Ovary (tissue), 3 donors: Measurements from ENCODE around the gene DDI2.

Experiments used
- CTCF ChIP-seq, 3 donors: fragments of 450-650 bp in 2 of 3; fragments of 200-600 bp in 1 of 3; IDR thresholded peaks; one replicate each; pipeline versions ENCODE4 v1.5.1 to v1.8.0; 2016 to 2022; ENCODE audit warnings: antibody characterized with exemption in 3 of 3, mild to moderate bottlenecking in 1 of 3
- POLR2A ChIP-seq: fragments of 450-650 bp; IDR thresholded peaks from one replicate; pipeline ENCODE4 v1.6.1; 2017; ENCODE audit warnings: antibody characterized with exemption, mild to moderate bottlenecking, moderate library complexity
- donor health status: DM: no; HTN: no; CAD: no.

DNA sequence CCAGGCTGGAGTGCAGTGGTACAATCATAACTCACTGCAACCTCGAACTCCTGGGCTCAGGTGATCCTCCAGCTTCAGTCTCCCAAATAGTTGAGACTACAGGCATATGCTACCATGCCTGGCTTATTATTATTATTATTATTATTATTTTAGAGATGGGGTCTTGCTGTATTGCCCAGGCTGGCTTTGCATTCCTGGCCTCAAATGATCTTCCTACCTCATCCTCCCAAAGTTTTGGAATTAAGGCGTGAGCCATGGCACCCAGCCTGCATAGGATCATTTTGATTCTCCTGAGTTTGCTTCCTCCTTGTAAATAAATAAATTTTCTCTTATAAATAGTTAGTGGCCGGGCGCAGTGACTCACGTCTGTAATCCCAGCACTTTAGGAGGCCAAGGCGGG, 6.2 kb downstream of the DDI2 start:
- no peak for TF ChIP-seq CTCF (IDR thresholded peaks at IDR 0.05)
- TF ChIP-seq POLR2A = no peak
